IMR-90 (cell line): ENCODE results near the gene PLTP. TPM values are rescaled to one million over a fixed set of nuclear protein-coding genes. Genes with fewer than 3 reads are reported as not detected.
A peak's percentile ranks its signal among the peaks of the same experiment; 100 is the strongest.

ENCODE experiments used
- ATAC-seq: fragments of 200-7000 bp; cut with Tn5 transposase; 2 replicates; pipeline ENCODE4 v1.9.1; 2020; ENCODE audit warnings: low read depth, mild to moderate bottlenecking, moderate library complexity
- BruUV-seq: library from RNA; stranded (reverse); fragments of 400-500 nt; replicated peaks from 2 replicates; lab custom pipeline; 2021; lab: Mats Ljungman, UMichigan
- CTCF ChIA-PET: fragments of 300-600 bp; formaldehyde crosslinking; extraction: SDS; loops from one replicate; lab custom pipeline; 2021; ENCODE audit warnings: antibody characterized with exemption; lab: Yijun Ruan, JAX
- POLR2A ChIA-PET: fragments of 300-600 bp; sonication (Branson Sonifier 250); formaldehyde crosslinking; loops from one replicate; lab custom pipeline; 2022; ENCODE audit warnings: antibody characterized with exemption; ENCODE audit not compliant: unreplicated experiment; lab: Charles Lee
- DNase-seq: peaks from one replicate; pipeline ENCODE4 v3.0.0; 2013
- H2AFZ ChIP-seq: replicated peaks from 2 replicates; pipeline ENCODE3; 2013; ENCODE audit warnings: low read length, mild to moderate bottlenecking; ENCODE audit not compliant: poor library complexity
- H2AK5ac ChIP-seq: 2 replicates; pipeline ENCODE4 v1.6.1; 2013; ENCODE audit warnings: low read depth, low read length, inconsistent platforms
- H2AK9ac ChIP-seq: replicated peaks from 2 replicates; pipeline ENCODE3; 2013; ENCODE audit warnings: mild to moderate bottlenecking, low read depth, low read length, moderate library complexity; ENCODE audit not compliant: poor library complexity
- H2BK120ac ChIP-seq: 2 replicates; pipeline ENCODE4 v1.6.1; 2013; ENCODE audit warnings: low read depth, low read length, inconsistent platforms
- H2BK15ac ChIP-seq: 3 replicates; pipeline ENCODE4 v1.6.1; 2013; ENCODE audit warnings: low read depth, low read length, inconsistent platforms
- H2BK20ac ChIP-seq: 2 replicates; pipeline ENCODE4 v1.6.1; 2013; ENCODE audit warnings: low read depth, mild to moderate bottlenecking, inconsistent platforms, low read length, moderate library complexity
- H2BK5ac ChIP-seq: 2 replicates; pipeline ENCODE4 v1.6.1; 2013; ENCODE audit warnings: mild to moderate bottlenecking, low read depth, low read length, inconsistent platforms; ENCODE audit not compliant: poor library complexity, severe bottlenecking
- H3K14ac ChIP-seq: replicated peaks from 2 replicates; pipeline ENCODE4 v1.6.1; 2013; ENCODE audit warnings: low read depth, low read length, inconsistent platforms
- H3K18ac ChIP-seq: 2 replicates; pipeline ENCODE4 v1.6.1; 2013; ENCODE audit warnings: low read depth, low read length, control low read depth
- H3K23ac ChIP-seq: 2 replicates; pipeline ENCODE4 v1.6.1; 2013; ENCODE audit warnings: low read depth, low read length, inconsistent platforms
- H3K27ac ChIP-seq: 2 replicates; pipeline ENCODE4 v1.5.1; 2013; ENCODE audit warnings: mild to moderate bottlenecking, control low read depth, low read length; ENCODE audit not compliant: insufficient read depth
- H3K27me3 ChIP-seq: 2 replicates; pipeline ENCODE4 v1.6.1; 2013; ENCODE audit warnings: low read length; ENCODE audit not compliant: control insufficient read depth, insufficient read depth
- H3K36me3 ChIP-seq: 2 replicates; pipeline ENCODE4 v1.6.1; 2013; ENCODE audit warnings: low read length, mixed read lengths; ENCODE audit not compliant: control insufficient read depth, insufficient read depth
- H3K4ac ChIP-seq: 2 replicates; pipeline ENCODE4 v1.6.1; 2013; ENCODE audit warnings: low read depth, low read length, inconsistent platforms
- H3K4me1 ChIP-seq: 2 replicates; pipeline ENCODE4 v1.6.1; 2013; ENCODE audit warnings: low read length, mixed read lengths; ENCODE audit not compliant: control insufficient read depth, insufficient read depth
- H3K4me2 ChIP-seq: 2 replicates; pipeline ENCODE4 v1.6.1; 2013; ENCODE audit warnings: low read depth, mild to moderate bottlenecking, control low read depth, low read length, moderate library complexity
- H3K4me3 ChIP-seq: 2 replicates; pipeline ENCODE4 v1.5.1; 2013; ENCODE audit warnings: low read depth, mild to moderate bottlenecking, control low read depth, low read length, moderate library complexity; ENCODE audit not compliant: insufficient read depth
- H3K56ac ChIP-seq: 2 replicates; pipeline ENCODE4 v1.6.1; 2013; ENCODE audit warnings: low read length, inconsistent platforms; ENCODE audit not compliant: insufficient read depth; ENCODE audit errors: extremely low read depth
- H3K79me1 ChIP-seq, 2 experiments: 2 replicates each; pipeline ENCODE4 v1.6.1; 2013; ENCODE audit warnings: low read length in 2 of 2, inconsistent platforms in 1 of 2, low read depth in 1 of 2
- H3K9ac ChIP-seq: 2 replicates; pipeline ENCODE4 v1.6.1; 2013; ENCODE audit warnings: low read depth, low read length, control low read depth
- H3K9me1 ChIP-seq: 2 replicates; pipeline ENCODE4 v1.6.1; 2013; ENCODE audit warnings: low read length, inconsistent platforms; ENCODE audit not compliant: insufficient read depth
- H3K9me3 ChIP-seq: 2 replicates; pipeline ENCODE4 v1.6.1; 2013; ENCODE audit warnings: low read length; ENCODE audit not compliant: control insufficient read depth, insufficient read depth
- H4K20me1 ChIP-seq: 2 replicates; pipeline ENCODE4 v1.6.1; 2013; ENCODE audit warnings: low read length, inconsistent platforms; ENCODE audit not compliant: insufficient read depth
- H4K5ac ChIP-seq: 2 replicates; pipeline ENCODE4 v1.6.1; 2013; ENCODE audit warnings: mild to moderate bottlenecking, low read depth, low read length, control low read depth
- H4K8ac ChIP-seq, 2 experiments: 2 replicates each; pipeline ENCODE4 v1.6.1; 2013; ENCODE audit warnings: low read depth in 2 of 2, low read length in 2 of 2, control low read depth in 1 of 2, inconsistent platforms in 1 of 2
- H4K91ac ChIP-seq: 2 replicates; pipeline ENCODE4 v1.6.1; 2013; ENCODE audit warnings: low read depth, low read length, inconsistent platforms; ENCODE audit not compliant: insufficient read depth
- MXI1 ChIP-seq: IDR thresholded peaks from 2 replicates; pipeline ENCODE4 v1.6.1; 2012; ENCODE audit warnings: low read depth, mild to moderate bottlenecking, low read length, moderate library complexity, borderline replicate concordance
- NFE2L2 ChIP-seq: fragments of 150-350 bp; IDR thresholded peaks from 2 replicates; pipeline ENCODE4 v1.6.1; 2016; ENCODE audit warnings: low read depth, mild to moderate bottlenecking, low read length
- POLR2A ChIP-seq: IDR thresholded peaks from 2 replicates; pipeline ENCODE4 v1.6.1; 2012; ENCODE audit warnings: mild to moderate bottlenecking, low read depth, low read length
- WGBS, 2 experiments: methylation state at CpG; one replicate each; pipeline versions ENCODE4 v1.1.5 to v1.1.7; 2013; ENCODE audit warnings: missing lambda C conversion rate in 2 of 2; ENCODE audit not compliant: insufficient read length in 1 of 2; ENCODE audit errors: extremely low coverage in 2 of 2; 5-methylcytosine and 5-hydroxymethylcytosine counted together
- dilution Hi-C: fragments of 300-500 bp; cut with HindIII; formaldehyde crosslinking; loops from one replicate; pipeline ENCODE4 v1.14.3; 2018; ENCODE audit warnings: low sequenced_read_pairs; ENCODE audit not compliant: unreplicated experiment
- in situ Hi-C: fragments of 300-500 bp; cut with MboI; formaldehyde crosslinking; loops from 3 replicates; pipeline ENCODE4 v1.14.3; 2019; ENCODE audit warnings: low sequenced_read_pairs, inconsistent platforms, mixed read lengths
- intact Hi-C: fragments of 100-400 bp; cut with micrococcal nuclease; formaldehyde crosslinking; loops from 2 replicates; pipeline ENCODE4 v1.10.0; 2022
- polyA plus RNA-seq, 3 experiments: library from polyadenylated mRNA; depleted of rRNA; stranded (reverse); fragments of >200 nt; gene quantifications; 2 replicates each; pipeline ENCODE4 v1.2.3, GENCODE V29; 2012; ENCODE audit warnings: low replicate concordance in 1 of 3
- total RNA-seq: library from RNA; depleted of rRNA; stranded (reverse); fragments of >200 nt; gene quantifications from 2 replicates; pipeline ENCODE4 v1.2.3, GENCODE V29; 2012

PLTP gene
- total and polyA plus RNA-seq, 2 of the 4 experiments (the other 2 are of a cell fraction), result 5.4 to 55.8 TPM

- Histone ChIP-seq H3K4ac (peak overlapping the region; percentile 83), H4K5ac (peak overlapping the region; percentile 46), H2AK5ac (peak overlapping the region; percentile 15; the same call in 1 of the 2 replicates), H3K9me1 (0 out of 2 replicates have a peak, but pooled peaks cover 4% of the 10 kb centered on the region), H3K56ac (peak overlapping the region; percentile 60; the same call in 1 of the 2 replicates), H2BK120ac (peak overlapping the region; percentile 25; the same call in 1 of the 2 replicates), H3K18ac (peak overlapping the region; percentile 71; the same call in 1 of the 2 replicates), H3K27ac (peak overlapping the region; percentile 63), H3K23ac (peak overlapping the region; percentile 54), H3K4me2 (peak overlapping the region; percentile 95), H3K9ac (peak overlapping the region; percentile 52), H3K4me1 (peaks cover 5% of the 10 kb centered on the region), H3K14ac (peak overlapping the region; percentile 80), H4K20me1 (peaks cover 15% of the 10 kb centered on the region), H2AK9ac (peak overlapping the region; percentile 10), H3K4me3 (peak overlapping the region; percentile 57), H2AFZ (peak overlapping the region; percentile 87), H3K27me3 (no peaks in the 10 kb centered on the region), H2BK5ac (peak overlapping the region; percentile 77), H3K79me1 (peaks cover 38 to 70% of the 10 kb centered on the region in 2 experiments), H4K8ac (peak overlapping the region in 1 of 2 experiments; percentile 38; a peak in 2 of 4 replicates), H3K9me3 (no peaks in the 10 kb centered on the region), H2BK15ac (no peak overlapping the region; the same call in 2 of the 3 replicates), H4K91ac (peak overlapping the region; percentile 14; the same call in 1 of the 2 replicates), H2BK20ac (no peak overlapping the region), H3K36me3 (peaks cover 27% of the 10 kb centered on the region)
- DNase-seq (peak; percentile 43), ATAC-seq (no peak)
- 10% methylated on average over 9 of the region's 21 CpGs; no CpG with 5 or more reads in 1 of the 2 experiments for WGBS, 2 experiments
- dilution Hi-C loops (no loop called here), in situ Hi-C loops (no loop called here), intact Hi-C loops (loop anchor here (1.0 to 10.0 kb wide), 5 partner anchors 25 to 136 kb away; partner anchors contain the start of genes ACOT8, CTSA, NEURL2 and SNX21)
- peak; percentile 4; the same call in 1 of the 2 replicates for TF ChIP-seq MXI1
- no peak for TF ChIP-seq POLR2A
- TF ChIP-seq NFE2L2, result 0 out of 2 replicates have a peak, but pooled peaks have one; percentile 14
- TSS peak; percentile 83 for BruUV-seq
- ChIA-PET CTCF (interaction anchor here (0.7 kb wide), 1 partner anchor 34 kb away, joined by 3 read pairs; no protein-coding TSS in a partner anchor), POLR2A (interaction anchor here (0.6 to 1.2 kb wide), 4 partner anchors 8 to 25 kb away, joined by 3 to 8 read pairs (median 5); no protein-coding TSS in a partner anchor)
Observed at GRCh38 chr20:45935416-45936046, 23.6 kb upstream of the PLTP start.
